GM19099 (cell line): Measurements from ENCODE around the gene CDCP2.

Source experiments
- POLR2A ChIP-seq: IDR thresholded peaks from 3 replicates; pipeline ENCODE4 v1.6.1; 2011; ENCODE audit warnings: low read depth; ENCODE audit not compliant: insufficient read length; ENCODE audit errors: extremely low read depth

CDCP2 gene

DNA sequence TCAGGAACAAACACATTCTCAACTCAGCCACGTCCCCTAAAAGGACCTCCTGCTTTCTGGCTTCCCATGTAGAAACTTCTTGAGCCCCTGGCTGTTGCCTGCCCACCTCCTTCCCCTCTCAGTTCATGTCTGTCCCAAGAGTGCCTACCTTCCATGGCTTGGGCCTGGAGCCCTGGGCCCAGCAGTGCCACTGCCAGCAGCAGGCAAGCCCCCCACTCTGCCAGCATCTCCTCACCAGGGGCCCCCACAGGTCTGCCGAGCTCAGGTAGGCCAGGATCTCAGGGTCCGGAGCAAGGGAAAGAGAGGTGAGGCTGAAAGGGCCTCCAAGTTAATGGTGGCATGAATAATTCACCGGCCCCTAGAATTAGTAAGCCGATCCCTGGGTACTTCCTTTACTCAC, at the start of gene CDCP2:
CDCP2 (minus strand) TSS at position 305 of the 400 bp plus-strand sequence; CDS start at position 227, 78 bp downstream.
- no peak for TF ChIP-seq POLR2A

DNA sequence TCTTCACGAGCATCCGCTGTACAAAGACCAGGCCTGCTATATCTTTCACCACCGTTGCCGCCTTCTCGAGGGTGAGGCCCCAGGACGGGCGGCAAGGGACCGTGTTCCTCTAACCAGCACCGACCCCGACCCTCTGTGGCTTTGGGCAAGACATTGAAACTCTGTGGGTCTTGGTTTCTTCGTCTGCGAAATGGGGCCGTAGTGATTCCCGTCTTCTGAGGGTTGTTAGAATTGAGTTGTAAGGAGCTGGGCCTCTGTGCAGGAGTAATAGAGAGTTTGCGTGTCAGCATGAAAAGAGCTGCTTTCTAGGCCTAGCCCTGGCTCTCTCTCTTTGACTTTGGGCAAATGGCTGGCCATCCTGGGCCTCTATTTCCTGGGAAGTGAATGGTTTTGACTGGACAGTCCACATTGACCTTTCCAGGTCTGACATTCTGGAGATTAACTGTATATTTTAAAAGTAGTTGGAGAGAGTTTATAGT, 47.8 kb upstream of the CDCP2 start:
- TF ChIP-seq POLR2A: no peak

DNA sequence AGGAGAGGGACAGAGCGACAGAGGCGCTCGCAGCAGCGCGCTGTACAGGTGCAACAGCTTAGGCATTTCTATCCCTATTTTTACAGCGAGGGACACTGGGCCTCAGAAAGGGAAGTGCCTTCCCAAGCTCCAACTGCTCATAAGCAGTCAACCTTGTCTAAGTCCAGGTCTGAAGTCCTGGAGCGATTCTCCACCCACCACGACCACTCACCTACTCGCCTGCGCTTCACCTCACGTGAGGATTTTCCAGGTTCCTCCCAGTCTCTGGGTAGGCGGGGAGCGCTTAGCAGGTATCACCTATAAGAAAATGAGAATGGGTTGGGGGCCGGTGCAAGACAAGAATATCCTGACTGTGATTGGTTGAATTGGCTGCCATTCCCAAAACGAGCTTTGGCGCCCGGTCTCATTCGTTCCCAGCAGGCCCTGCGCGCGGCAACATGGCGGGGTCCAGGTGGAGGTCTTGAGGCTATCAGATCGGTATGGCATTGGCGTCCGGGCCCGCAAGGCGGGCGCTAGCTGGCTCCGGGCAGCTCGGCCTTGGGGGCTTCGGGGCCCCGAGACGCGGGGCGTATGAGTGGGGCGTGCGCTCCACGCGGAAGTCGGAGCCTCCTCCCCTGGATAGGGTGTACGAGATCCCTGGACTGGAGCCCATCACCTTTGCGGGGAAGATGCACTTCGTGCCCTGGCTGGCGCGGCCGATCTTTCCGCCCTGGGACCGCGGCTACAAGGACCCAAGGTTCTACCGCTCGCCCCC, 47.1 kb upstream of the CDCP2 start, which contains the start of the genes CYB5RL and MRPL37:
CYB5RL (minus strand) TSS at position 266 of the 754 bp plus-strand sequence. CDS start 4,414 bp downstream, outside the sequence.
MRPL37 (plus strand) TSS at position 403 of the 754 bp plus-strand sequence; CDS start at position 480, 77 bp downstream.
- peak; percentile 91 for TF ChIP-seq POLR2A

DNA sequence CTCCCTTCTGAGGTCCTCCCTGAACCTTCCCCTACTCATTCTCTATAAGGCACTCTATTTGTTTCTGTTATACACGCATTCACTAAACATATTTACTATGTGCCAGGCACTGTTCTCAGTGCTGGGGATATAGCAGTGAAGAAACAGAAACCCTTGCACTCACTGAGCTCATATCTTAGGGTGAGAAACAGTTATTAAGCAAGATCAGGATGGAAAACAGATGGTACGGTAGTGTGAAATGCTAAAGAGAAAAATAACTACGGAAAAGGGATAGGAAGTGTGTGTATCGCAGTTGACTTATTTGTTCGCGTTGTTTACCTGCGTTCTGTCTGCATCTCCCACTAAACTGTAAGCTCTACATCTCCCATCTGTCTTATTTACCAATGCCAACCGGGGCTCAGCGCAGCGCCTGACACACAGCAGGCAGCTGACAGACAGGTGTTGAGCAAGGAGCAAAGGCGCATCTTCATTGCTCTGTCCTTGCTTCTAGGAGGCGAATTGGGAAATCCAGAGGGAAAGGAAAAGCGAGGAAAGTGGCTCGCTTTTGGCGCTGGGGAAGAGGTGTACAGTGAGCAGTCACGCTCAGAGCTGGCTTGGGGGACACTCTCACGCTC, 46.5 kb upstream of the CDCP2 start:
- no peak for TF ChIP-seq POLR2A

DNA sequence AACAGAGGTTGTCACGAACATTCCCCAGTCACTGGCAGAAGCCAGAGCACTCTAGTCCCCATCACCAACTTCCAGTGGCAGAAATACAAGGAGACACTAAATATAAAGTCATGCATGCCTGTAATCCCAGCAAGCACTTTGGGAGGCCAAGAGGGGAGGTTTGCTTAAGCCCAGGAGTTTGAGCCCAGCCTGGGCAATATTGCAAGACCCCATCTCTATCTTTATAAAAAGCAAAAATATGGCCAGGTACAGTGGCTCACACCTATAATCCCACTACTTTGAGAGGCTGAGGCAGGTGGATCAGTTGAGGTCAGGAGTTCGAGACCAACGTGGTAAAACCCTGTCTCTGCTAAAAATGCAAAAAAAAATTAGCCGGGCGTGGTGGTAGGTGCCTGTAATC, 40.7 kb upstream of the CDCP2 start:
- no peak for TF ChIP-seq POLR2A

DNA sequence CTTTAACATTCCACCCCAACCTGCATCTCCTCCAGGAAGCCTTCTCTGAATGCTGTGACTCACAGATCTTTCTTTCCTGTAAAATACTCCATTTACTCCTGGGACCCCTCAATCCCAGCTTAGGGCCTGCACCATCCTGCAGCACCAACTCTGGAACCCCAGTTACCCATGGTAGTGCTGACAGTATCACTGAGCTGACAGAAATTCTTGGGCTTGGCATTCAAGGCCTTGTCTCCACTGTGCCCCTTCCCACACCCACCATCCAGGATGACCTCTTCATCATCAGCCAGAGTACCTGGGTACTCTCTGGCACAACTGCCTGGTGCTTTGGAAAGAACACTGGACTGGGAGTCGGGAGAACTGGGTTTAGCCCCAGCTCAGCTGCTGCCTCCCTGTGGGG, 38.7 kb upstream of the CDCP2 start:
- no peak for TF ChIP-seq POLR2A

DNA sequence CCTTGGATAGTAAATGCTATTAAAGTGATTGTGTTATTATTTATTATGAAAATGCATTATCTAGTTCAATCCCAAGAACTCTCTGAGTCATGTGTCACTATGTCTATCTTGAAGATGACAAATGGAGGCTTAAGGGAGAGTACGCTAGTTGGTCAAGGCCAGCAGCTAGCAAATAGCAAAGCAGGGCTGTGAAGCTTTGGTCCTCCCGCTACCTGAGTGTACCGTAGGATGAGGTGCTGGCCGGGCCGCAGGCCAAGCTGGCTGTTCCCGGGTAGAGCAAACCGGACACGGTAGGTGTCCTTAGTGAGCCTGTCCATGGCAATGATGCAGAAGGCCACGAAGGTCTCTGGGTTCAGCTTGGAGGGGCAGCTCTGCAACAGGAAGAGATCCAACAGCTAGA, 37.7 kb upstream of the CDCP2 start:
- no peak for TF ChIP-seq POLR2A

DNA sequence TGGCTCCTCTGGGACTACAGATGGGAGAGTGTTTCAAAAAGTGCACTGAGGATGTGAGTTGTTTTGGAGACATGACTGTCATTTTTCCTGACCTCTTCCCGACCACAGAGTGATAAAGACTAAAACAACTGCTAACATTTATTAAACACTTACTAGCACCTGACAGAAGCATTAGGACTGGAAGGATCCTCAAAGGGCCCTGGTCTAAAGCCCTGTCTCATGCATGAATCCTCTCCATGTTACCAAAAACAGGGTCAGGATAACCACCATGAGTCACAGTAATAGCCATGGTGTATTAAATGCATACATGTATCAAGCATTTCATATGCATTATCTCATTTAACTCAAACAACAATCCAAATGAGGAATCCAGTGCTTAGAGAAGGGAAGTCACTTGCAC, 35.5 kb upstream of the CDCP2 start:
- no peak for TF ChIP-seq POLR2A

DNA sequence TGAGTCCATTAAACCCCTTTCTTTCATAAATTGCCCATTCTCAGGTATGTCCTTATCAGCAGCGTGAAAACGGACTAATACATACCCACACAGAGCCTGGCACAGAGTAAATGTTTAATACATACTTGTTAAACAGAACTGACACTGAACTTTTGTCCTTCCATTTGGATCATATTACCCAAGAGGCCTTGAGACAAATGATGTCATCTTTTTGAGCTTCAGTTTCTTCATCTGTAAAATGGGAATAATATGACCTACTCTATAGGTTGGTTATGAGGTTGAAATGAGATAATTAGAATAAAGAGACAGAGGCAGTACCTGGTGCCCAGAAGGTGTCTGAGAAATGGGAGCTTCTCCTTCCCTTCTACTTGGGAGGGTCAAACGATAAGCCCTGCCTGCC, 33.3 kb upstream of the CDCP2 start:
- no peak for TF ChIP-seq POLR2A

DNA sequence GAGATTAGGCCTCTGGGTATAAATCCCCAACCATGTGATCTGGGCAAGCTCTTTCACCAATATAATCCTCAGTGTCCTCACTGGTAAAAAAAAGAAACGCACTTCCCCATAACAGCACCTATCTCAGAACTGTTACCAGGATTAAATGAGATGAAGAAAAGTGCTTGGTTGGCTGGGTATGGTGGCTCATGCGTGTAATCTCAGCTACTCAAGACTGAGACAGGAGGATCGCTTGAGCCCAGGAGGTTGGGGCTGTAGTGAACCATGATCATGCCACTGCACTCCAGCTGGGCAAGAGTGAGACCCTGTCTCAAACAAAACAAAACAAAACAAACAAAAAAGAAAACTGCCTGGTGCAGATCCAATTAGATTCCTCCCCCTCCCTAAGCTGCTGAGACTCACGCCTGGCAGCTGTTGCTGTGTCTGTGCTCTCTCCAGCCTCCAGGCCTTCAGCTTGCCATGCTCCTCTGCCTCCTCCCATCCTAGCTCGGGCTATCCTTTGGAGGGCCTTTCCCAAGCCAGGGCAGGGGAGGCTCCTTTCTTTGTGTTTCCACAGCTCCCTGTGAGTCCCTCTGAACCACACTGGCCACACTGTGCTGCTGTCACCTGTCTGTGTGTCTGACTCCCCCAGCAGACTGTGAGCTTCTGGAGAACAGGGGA, 28.0 kb upstream of the CDCP2 start:
- TF ChIP-seq POLR2A: no peak

DNA sequence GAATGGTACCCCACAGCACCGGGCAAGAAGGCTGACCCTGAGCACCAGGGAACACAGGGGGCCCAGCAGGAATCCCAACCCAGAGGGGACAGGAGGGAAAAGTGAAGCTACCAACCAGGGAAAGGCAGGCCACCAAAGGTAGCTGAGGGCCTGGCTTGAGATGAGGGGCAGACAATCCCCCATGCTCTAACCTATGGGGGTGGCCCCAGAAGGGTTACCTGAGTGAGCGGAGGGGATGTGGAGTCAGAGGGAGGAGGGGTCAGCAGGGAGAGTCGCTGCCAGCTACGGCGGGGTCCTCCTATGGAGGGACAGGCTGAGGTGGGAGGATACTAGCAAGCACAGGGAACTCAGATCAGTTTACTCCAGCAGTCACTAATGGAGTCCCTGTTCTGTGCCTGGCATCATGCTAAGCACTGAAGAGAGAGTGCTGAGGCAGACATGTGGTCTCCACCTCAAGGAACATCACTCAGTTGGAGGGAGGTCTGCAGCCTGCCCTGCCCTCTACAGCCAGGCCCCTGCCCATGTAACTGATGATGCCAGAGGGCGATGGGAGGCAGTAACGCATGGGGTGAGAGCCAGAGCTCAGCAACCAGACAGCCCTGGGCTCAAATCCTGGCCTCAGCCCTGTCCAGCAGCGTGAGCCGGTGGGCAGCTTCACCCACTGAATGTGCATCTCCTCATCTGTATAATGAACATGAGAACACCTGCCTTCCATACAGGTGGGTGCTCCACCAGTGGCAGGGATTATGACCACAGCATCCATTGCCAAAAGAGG, 25.7 kb upstream of the CDCP2 start:
- no peak for TF ChIP-seq POLR2A

DNA sequence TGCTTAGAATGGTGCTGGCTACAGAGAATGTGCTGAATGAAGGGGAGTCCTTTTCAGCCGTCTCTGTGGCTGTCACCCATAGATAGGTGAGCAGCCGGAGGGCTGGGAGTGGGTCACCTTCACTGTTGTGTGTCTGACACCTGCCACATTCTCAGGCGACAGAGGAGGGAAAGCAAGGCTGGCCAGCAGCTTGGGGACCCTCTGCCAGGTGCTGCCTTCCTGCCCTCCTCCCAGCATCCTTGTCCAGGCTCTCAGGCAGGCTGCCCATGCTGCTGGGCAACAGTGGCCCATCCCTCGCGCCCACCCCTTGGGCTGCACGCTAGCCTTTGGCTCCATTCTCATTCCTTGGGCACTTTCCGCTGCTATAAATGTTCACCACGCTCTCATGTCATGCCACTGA, 24.9 kb upstream of the CDCP2 start:
- no peak for TF ChIP-seq POLR2A

DNA sequence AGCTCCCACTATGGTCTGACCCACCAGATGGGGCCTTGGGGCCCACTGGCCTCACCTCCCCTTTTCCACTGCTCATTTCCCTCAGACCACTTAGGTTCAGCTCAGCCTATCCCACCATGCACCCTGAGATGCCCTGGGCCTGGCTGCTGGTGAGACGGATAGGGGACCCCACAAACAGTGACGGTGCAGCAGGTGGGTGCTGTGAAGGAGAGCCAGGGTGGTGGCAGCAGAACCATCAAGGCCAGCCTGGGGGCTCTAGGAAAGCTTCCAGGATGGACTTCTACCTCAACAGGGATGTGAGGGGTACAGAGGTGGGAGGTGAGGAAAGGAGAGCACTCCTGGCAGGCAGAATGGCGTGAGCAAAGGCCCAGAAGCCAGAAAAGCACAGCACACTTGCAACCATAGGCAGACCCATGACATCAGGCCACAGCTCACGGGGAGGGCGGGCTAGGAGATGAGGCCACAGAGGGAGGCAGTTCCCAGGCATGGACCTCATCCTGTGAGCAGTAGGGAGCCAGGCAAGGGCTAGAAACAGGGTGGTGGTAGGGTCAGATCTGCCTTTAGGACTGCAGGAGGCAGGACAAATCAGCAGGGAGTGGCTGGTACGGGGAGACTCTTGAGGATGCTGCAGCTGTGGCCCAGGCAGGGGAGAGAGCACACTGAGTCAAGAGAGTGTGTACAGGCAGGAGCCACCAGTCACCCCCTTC, 24.0 kb upstream of the CDCP2 start:
- TF ChIP-seq POLR2A: no peak

DNA sequence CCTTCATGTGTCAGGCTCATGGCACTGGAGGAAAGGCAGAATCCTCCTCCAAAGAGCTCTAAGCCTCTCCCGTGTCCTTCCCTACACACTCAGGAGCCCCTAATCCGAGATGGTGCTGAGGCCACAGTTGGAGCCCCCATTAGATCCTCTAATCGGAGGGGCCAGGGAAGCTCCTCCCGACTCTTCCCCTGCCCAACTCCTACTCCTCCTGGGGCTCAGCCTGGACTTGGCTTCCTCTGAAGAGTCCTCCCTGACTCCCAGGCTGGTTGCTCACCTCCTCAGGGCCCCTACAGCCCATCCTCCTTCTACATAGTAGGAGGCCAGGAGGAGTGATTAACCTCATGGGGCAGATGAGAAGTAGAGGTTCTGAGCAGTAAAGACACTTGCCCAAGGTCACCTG, 21.3 kb upstream of the CDCP2 start:
- no peak for TF ChIP-seq POLR2A
